ENCODE results near the gene DLX1.
"Not testable (repeated sequence)": the region's sequence is repeated elsewhere in the genome, so short reads cannot be mapped to it uniquely, and the experiment has no call there.

DLX1 gene

GRCh38 chr2:172114579-172114978 is 29.3 kb downstream of the DLX1 start:
- DNase-seq (ENCODE audit: low spot score) = no peak

GRCh38 chr2:172116107-172116506 is 30.8 kb downstream of the DLX1 start:
- DNase-seq (ENCODE audit: low spot score) = no peak

- DNase-seq (ENCODE audit: low spot score) = peak; percentile 25
These were observed 33.8 kb downstream of the DLX1 start for GRCh38 chr2:172119089-172119488.

DNA sequence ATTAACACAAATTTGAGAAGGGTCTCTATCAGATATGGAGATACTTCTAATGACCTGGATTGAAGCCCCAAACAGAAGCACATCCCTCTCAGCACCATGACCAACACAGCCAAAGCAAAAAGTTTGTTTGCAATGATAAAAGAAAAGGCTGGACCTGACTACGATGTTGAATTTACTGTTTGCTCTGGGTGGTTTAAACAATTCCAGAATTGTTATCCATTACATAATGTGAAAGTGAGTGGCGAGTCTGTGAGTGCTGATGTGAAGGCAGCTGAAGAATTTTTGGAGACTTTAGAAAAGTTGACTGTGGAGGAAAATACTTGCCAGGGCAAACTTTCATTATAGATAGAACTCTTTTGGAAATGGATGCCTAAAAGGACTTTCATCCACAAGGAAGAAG is 34.8 kb downstream of the DLX1 start:
- DNase-seq (ENCODE audit: low spot score) = no peak

DNA sequence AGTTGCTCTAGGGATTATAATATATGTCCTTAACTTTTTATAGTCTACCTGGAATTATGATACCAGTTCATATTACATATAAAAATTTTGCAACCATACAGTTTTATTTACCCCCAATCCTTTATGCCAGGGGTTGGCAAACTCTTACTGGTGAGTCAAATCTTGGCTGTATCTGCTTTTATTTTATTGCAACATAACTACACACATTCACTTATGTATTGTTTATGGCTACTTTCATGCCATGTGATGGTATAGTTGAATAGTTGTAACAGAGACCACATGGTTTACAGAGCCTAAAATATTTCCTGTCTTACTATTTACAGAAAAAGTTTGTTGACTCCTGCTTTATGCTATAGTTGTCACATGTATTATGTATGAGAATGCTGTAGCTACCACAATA is 43.2 kb downstream of the DLX1 start:
- DNase-seq (ENCODE audit: low spot score) = no peak

- no peak for DNase-seq (ENCODE audit: low spot score)
These were observed 44.1 kb downstream of the DLX1 start for GRCh38 chr2:172129404-172129803.

GRCh38 chr2:172131713-172132555 is 46.6 kb downstream of the DLX1 start:
- no peak for DNase-seq (ENCODE audit: low spot score)

GRCh38 chr2:172134270-172134669 is 49.0 kb downstream of the DLX1 start:
- DNase-seq (ENCODE audit: low spot score) = no peak

DNA sequence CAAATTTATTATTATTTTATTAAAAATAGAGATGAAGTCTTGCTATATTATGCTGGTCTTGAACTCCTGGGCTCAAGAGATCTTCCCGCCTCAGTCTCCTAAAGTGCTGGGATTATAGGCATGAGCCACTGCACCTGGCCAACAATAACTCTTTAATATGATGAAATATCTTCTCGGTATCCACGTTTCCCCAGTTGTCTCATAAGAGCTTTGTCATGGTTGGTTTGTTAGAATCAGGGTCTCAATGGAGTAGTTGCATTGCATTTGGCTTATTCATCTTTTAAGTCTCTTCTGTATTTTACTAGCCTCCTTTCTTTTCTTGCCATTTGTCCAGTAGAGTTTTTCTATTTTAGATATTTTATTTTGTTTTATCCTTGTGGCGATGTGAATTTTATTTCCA is 50.1 kb downstream of the DLX1 start:
- no peak for DNase-seq (ENCODE audit: low spot score)

GRCh38 chr2:172137109-172137508 is 51.8 kb downstream of the DLX1 start:
- no peak for DNase-seq (ENCODE audit: low spot score)

DNA sequence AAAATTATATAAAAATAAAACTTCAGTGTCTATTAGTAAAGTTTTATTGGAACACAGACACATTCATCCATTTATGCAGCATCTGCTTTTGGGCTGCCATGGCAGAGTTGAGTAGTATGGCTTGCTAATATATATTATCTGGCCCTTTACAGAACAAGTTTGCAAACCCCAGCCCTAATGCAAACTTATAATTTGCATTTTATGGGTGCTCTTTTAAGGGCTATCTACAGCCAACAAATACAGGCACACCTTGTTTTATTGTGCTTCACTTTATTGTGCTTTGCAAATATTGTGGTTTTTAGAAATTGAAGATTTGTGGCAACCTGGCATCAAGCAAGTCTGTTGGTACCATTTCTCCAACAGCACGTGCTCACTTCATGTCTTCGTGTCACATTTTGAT is 52.6 kb downstream of the DLX1 start:
- no peak for DNase-seq (ENCODE audit: low spot score)

DNA sequence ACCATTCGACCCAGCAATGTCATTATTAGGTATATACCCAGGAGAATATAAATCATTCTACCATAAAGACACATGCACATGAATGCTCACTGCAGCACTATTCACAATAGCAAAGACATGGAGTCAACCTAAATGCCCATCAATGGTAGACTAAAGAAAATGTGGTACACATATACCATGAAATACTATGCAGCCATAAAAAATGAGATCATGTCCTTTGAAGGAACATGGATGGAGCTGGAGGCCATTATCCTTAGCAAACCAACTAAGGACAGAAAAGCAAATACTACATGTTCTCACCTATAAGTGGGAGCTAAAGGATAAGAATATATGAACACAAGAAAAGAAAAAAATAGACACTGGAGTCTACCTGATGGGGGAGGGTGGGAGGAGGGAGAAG is 53.4 kb downstream of the DLX1 start:
- DNase-seq (ENCODE audit: low spot score) = not testable (repeated sequence)
